ENCODE results near the gene RNLS.

DNA sequence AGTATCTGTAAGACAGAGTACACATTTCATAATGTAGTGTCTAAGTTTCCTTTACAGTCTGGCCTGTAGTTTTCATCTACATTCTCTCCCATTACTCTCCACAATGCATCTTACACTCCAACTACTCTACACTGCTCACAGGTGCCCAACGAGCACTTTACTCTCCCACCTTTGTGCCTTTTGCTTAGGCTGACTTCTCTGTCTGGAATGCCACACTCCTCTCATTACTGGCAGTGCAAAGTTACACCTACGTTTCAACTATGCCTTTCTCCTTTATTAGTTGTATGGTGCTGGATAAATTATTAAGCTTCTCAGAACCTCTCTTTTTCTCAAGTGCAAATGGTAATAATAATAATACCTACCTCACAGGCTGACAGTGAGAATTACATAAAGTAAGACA lies 70.5 kb downstream of the RNLS start:
- TF ChIP-seq, protein P1, sequence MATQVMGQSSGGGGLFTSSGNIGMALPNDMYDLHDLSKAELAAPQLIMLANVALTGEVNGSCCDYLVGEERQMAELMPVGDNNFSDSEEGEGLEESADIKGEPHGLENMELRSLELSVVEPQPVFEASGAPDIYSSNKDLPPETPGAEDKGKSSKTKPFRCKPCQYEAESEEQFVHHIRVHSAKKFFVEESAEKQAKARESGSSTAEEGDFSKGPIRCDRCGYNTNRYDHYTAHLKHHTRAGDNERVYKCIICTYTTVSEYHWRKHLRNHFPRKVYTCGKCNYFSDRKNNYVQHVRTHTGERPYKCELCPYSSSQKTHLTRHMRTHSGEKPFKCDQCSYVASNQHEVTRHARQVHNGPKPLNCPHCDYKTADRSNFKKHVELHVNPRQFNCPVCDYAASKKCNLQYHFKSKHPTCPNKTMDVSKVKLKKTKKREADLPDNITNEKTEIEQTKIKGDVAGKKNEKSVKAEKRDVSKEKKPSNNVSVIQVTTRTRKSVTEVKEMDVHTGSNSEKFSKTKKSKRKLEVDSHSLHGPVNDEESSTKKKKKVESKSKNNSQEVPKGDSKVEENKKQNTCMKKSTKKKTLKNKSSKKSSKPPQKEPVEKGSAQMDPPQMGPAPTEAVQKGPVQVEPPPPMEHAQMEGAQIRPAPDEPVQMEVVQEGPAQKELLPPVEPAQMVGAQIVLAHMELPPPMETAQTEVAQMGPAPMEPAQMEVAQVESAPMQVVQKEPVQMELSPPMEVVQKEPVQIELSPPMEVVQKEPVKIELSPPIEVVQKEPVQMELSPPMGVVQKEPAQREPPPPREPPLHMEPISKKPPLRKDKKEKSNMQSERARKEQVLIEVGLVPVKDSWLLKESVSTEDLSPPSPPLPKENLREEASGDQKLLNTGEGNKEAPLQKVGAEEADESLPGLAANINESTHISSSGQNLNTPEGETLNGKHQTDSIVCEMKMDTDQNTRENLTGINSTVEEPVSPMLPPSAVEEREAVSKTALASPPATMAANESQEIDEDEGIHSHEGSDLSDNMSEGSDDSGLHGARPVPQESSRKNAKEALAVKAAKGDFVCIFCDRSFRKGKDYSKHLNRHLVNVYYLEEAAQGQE (IDR thresholded peaks at IDR 0.05; ENCODE audit: insufficient read depth in 1 of 2, low read depth in 2 of 2, low read length in 2 of 2): no peak
- TF ChIP-seq TAF1 (IDR thresholded peaks at IDR 0.05; ENCODE audit: borderline replicate concordance, insufficient read depth, low read length) (no peak), POLR2AphosphoS5 (IDR thresholded peaks at IDR 0.05; ENCODE audit: low read depth, low read length) (no peak), SIN3A (IDR thresholded peaks at IDR 0.05; ENCODE audit: borderline replicate concordance, insufficient read depth, low read length) (no peak)

All from PFSK-1 (cell line).